HFF-Myc (cell line): ENCODE results near the gene TIMM8B.

ENCODE experiments used
- DNase-seq: peaks from one replicate; pipeline ENCODE4 v3.0.0-alpha.2; 2011; ENCODE audit warnings: low read depth; ENCODE audit errors: extremely low read depth
- H3K4me3 ChIP-seq: replicated peaks from 2 replicates; pipeline ENCODE4 v1.5.1; 2011; ENCODE audit warnings: low read depth, mild to moderate bottlenecking, control low read depth, low read length
- CTCF ChIP-seq: IDR thresholded peaks from 2 replicates; pipeline ENCODE4 v1.5.1; 2012; ENCODE audit warnings: mild to moderate bottlenecking, low read depth, low read length, control low read depth; ENCODE audit errors: missing control alignments

TIMM8B gene

GRCh38 chr11:112085822-112086421, 634 bp downstream of the TIMM8B start:
- TF ChIP-seq CTCF: no peak
- no peak for DNase-seq
- peak overlapping the region; percentile 90 for H3K4me3 ChIP-seq

DNA sequence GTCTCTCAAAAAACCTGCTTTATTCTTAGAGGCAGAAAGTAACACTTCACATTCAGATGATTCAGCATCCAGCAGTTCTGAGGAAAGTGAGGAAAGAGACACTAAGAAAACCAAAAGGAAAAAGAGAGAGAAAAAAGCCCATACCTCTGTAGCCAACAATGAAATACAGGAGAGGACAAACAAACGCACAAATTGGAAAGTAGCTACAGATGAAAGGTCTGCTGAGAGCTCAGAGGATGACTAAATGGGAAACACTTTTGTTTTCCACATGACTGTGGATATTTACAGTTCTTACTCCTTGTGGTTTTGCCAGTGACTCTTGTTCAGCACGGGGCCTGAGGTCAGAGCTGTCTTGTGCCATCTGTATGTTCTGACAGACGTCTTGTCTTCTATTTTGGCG, 3.8 kb downstream of the TIMM8B start:
- no peak overlapping the region for H3K4me3 ChIP-seq
- TF ChIP-seq CTCF: no peak
- no peak for DNase-seq

- TF ChIP-seq CTCF: no peak
- DNase-seq: peak; percentile 81
- peak within 1 kb of the TSS; percentile 99 for H3K4me3 ChIP-seq
Observed at GRCh38 chr11:112073941-112074811, 12.4 kb downstream of the TIMM8B start, which contains the start of the genes NKAPD1 and PIH1D2. Gene NKAPD1 (plus strand): TSS chr11:112074299. CDS start chr11:112075575, 1,276 bp downstream. Gene PIH1D2 (minus strand): TSS chr11:112074017. CDS start chr11:112073174, 843 bp downstream.

- TF ChIP-seq CTCF: no peak
- DNase-seq: no peak
- no peak overlapping the region for H3K4me3 ChIP-seq
Observed at GRCh38 chr11:112062923-112063322, 23.6 kb downstream of the TIMM8B start.

- DNase-seq: no peak
Observed at GRCh38 chr11:112058103-112058502, 28.5 kb downstream of the TIMM8B start.

GRCh38 chr11:112057170-112057569, 29.4 kb downstream of the TIMM8B start:
- TF ChIP-seq CTCF: no peak
- no peak for DNase-seq
- H3K4me3 ChIP-seq: no peak overlapping the region

More at GRCh38 chr11:112058103-112058502, 28.5 kb downstream of the TIMM8B start:
- no peak overlapping the region for H3K4me3 ChIP-seq
- no peak for TF ChIP-seq CTCF
